Panc1 (cell line): ENCODE measurements around the gene NCDN.

Source experiments
- CTCF ChIP-seq: fragments of 450-650 bp; IDR thresholded peaks from 2 replicates; pipeline ENCODE4 v1.5.1; 2017; ENCODE audit warnings: mild to moderate bottlenecking
- POLR2AphosphoS5 ChIP-seq: IDR thresholded peaks from 2 replicates; pipeline ENCODE4 v1.6.1; 2012; ENCODE audit warnings: mild to moderate bottlenecking, low read depth, low read length, moderate library complexity
- TCF7L2 ChIP-seq: IDR thresholded peaks from 2 replicates; pipeline ENCODE4 v1.6.1; 2011; ENCODE audit warnings: mild to moderate bottlenecking, low read depth, low read length, inconsistent platforms

- TF ChIP-seq CTCF (no peak), POLR2AphosphoS5 (no peak), TCF7L2 (no peak)
Observed at GRCh38 chr1:35600593-35600992, 43.0 kb downstream of the NCDN start.
